IPS DF 4.7 (cell line): ENCODE data around the gene PUS7.
"Not testable (repeated sequence)": the region's sequence is repeated elsewhere in the genome, so short reads cannot be mapped to it uniquely, and the experiment has no call there.

Experiments used
- DNase-seq: peaks from one replicate; pipeline ENCODE4 v3.0.0-alpha.2; 2013; ENCODE audit warnings: low spot score; ENCODE audit errors: extremely low read depth

PUS7 gene

GRCh38 chr7:105521717-105522463 is at the start of gene PUS7:
TSS of gene PUS7 (minus strand) at chr7:105522271. CDS start at chr7:105508512, 13,759 bp downstream.
- no peak for DNase-seq

DNA sequence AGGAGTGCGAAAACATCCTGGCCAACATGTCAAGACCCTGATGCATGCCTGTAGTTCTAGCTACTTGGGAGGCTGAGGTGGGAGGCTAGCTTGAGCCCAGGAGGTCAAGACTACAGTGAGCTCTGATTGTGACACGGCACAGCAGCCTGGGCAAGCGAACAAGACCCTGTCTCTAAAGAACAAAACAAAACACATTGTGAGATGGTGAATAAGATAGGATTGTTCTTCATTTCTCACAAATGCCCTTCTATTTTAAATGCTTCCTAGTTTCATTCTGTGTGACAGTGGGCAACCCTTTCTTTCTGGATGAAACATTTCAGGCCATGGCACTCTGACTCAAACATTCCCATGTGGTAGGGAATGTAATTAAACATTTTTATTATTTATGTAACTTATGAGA is 45.8 kb upstream of the PUS7 start:
- no peak for DNase-seq

GRCh38 chr7:105567024-105567423 is 45.0 kb upstream of the PUS7 start:
- DNase-seq = no peak

GRCh38 chr7:105565190-105565589 is 43.1 kb upstream of the PUS7 start:
- DNase-seq = no peak

- no peak for DNase-seq
Observed at GRCh38 chr7:105559926-105560325, 37.9 kb upstream of the PUS7 start.

- DNase-seq = no peak
Observed at GRCh38 chr7:105538339-105538738, 16.3 kb upstream of the PUS7 start.

DNA sequence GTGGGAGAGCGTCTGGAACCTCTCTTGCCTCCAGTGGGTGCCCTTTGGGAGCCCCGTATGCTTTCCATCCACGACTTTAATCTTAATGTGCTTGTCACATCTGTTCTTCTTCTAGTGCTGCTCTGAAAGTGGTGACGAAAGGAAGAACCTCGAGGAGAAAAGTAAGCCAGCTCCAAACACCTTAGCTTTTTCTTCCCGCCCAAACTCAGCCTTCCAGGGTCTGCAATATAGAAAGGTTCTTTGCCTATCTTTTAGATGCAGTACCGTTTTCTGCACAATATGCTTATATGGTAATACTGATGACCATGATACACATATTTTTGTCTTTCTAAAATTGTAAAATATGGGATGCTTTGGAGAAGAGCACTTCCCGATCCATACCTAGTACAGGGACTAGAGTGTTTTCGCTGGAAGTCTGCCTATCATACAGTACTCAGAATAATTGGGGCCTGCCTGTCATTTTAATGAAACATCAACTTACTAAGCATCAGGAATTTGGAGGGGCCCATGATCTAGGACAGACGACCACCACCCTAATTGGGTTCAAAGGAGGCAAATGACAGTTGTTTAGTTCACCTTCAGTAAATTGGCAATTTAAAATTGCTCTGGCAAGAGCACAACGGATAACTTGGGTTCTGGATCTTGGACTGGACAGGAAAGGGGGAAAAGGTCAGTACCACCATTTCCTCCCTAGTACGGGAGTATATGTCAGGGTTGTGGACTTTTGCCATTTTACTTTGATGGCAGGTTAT is 10.8 kb upstream of the PUS7 start:
- no peak for DNase-seq

- no peak for DNase-seq
Observed at GRCh38 chr7:105531792-105532671, 10.0 kb upstream of the PUS7 start, which contains the start of gene RINT1. TSS of gene RINT1 (plus strand) at chr7:105532201. CDS start at chr7:105532316, 115 bp downstream.

DNA sequence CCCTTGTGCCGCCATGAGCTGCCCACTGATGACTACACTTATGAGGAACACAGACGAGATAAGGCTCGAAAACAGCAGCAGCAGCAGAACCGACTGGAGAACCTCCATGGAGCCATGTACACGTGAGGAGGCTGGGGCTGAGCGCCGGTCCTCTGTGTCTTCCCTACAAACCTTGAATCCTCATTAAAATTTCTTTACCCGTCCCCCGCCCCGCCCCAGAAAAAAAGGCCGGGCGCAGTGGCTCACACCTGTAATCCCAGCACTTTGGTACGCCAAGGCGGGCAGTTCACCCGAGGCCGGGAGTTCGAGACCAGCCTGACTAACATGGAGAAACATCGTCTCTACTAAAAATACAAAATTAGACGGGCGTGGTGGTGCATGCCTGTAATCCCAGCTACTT is 8.5 kb upstream of the PUS7 start:
- no peak for DNase-seq

DNA sequence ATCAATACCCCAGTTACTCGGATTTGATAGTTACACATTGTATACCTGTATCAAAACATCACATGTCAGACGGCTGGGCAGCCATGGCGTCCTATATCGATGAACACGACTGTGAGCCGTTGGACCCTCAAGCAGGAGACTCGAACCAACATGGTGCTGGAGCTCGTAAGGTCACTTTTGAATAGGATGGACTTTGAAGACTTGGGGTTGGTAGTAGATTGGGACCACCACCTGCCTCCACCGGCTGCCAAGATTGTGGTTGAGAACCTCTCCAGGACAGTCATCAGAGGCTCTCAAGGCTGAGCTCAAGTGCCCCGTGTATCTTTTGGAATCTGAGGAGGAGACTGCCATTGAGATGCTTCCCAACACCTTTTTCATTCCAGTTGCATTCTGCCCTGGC is 8.1 kb upstream of the PUS7 start:
- no peak for DNase-seq

DNA sequence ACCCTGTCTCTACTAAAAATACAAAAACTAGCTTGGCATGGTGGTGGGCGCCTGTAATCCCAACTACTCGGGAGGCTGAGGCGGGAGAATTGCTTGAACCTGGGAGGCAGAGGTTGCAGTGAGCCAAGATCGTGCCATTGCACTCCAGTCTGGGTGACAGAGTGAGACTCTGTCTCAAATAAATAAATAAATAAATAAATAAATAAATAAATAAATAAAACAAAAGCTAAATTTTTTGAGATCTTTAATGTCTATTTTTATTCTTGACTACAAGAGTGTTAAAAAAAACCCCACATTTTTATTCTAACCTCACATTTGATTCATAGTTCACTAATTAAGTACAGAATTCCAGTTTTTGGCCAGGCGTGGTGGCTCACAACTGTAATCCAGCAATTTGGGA is 5.7 kb upstream of the PUS7 start:
- not testable (repeated sequence) for DNase-seq

GRCh38 chr7:105524840-105525239 is 2.8 kb upstream of the PUS7 start:
- DNase-seq = no peak

GRCh38 chr7:105524423-105524822 is 2.4 kb upstream of the PUS7 start:
- not testable (repeated sequence) for DNase-seq

GRCh38 chr7:105521027-105521716 is 899 bp downstream of the PUS7 start:
- no peak for DNase-seq

- not testable (repeated sequence) for DNase-seq
Observed at GRCh38 chr7:105520620-105521019, 1.5 kb downstream of the PUS7 start.

DNA sequence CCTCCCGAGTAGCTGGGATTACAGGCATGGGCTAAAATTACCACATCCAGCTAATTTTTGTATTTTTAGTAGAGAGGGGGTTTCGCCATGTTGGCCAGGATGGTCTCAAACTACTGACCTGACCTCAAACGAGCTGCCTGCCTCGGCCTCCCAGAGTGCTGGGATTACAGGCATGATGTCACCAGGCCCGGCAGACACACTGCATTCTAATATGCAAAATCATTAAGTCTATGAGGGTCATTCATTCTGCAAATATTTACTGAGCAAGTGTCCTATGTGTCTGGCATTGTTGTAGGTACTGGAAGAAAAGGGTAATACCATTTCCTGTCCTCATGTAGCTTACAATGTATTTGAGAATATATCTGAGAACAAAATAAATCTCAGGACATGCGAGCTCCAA is 2.7 kb downstream of the PUS7 start:
- no peak for DNase-seq

DNA sequence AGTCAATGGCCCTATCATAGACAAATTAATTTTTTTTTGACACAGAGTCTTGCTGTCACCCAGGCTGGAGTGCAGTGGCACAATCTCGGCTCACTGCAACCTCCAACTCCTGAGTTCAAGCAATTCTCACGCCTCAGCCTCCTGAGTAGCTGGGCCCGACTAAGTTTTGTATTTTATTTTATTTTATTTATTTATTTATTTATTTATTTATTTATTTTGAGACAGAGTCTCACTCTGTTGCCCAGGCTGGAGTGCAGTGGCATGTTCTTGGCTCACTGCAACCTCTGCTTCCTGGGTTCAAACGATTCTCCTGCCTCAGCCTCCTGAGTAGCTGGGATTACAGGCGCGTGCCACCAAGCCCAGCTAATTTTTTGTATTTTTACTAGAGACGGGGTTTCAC is 6.5 kb downstream of the PUS7 start:
- DNase-seq = not testable (repeated sequence)

- no peak for DNase-seq
Observed at GRCh38 chr7:105512926-105513526, 9.0 kb downstream of the PUS7 start.

DNA sequence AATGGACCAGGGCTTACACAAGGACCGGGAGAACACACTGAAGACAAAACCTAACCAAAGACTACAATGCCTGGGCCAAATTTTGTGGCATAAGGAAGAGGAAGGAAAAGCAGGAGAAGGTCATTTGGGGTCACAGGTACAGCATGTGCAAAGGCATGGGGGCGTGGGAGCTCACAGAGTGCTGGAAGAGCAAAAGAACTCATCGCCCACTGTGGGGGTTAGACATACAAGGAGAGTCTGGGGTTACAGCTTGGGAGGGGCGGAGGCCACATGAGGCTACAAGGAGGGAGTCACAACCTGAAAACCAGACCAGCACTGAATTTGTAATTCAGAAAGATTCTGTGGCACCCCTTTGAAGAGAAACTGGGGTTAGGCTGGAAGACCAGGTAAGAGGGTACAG is 9.7 kb downstream of the PUS7 start:
- no peak for DNase-seq

DNA sequence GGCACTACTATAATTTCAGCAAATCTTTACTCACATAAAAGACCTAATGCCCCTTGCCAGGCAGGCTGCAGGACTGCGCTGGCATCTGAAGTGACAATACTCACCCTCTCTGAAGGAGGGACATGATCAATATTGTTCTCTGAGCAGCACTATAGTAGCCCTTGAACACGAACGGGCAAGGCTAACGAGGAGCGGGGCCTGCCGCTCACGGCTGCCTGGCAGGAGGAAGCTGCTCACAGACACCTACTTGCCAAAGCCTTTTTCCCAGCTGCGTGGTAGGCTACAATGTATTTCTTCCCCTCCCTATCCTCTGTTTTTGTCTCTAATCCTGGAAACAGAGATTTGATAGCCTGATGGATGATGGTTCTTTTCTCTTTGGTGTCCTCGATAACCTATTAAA is 19.9 kb downstream of the PUS7 start:
- DNase-seq = no peak

DNA sequence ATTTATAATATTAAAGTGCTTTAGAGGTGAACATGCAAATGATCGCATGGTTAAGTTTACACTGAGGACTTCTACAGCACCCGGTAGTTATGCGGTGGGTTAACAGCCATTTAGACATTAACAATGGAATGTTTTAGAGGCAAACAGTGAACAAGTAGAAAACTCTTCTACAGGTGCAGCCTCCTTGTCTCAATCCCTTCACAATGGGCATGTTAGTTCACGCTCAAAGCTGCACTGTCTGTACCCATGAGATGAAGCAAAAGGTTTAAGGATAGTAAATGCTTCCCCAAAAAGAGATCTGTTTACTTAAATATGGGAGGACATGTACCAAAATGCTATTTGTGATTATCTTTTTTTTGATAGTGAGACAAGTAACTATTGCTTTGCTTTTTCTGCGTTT is 25.1 kb downstream of the PUS7 start:
- no peak for DNase-seq
